GM19238 (cell line): Measurements from ENCODE around the gene SERPINB10.

Source experiments
- DNase-seq: peaks from one replicate; pipeline ENCODE4 v3.0.0; 2011; ENCODE audit warnings: low spot score; ENCODE audit not compliant: insufficient read length

Gene SERPINB10

GRCh38 chr18:63907664-63908063, at the start of gene SERPINB10:
Gene SERPINB10, plus strand, starts transcription at chr18:63907958. Its CDS starts 7,553 bp downstream, at chr18:63915511.
- DNase-seq = no peak

GRCh38 chr18:63858456-63858855, 49.3 kb upstream of the SERPINB10 start:
- no peak for DNase-seq

GRCh38 chr18:63859781-63860475, 47.8 kb upstream of the SERPINB10 start:
- DNase-seq = no peak

- DNase-seq = no peak
Observed at GRCh38 chr18:63860531-63860930, 47.2 kb upstream of the SERPINB10 start.

GRCh38 chr18:63867368-63868125, 40.2 kb upstream of the SERPINB10 start:
- DNase-seq = no peak

GRCh38 chr18:63868546-63868945, 39.2 kb upstream of the SERPINB10 start:
- DNase-seq = no peak

GRCh38 chr18:63869374-63869773, 38.4 kb upstream of the SERPINB10 start:
- DNase-seq = no peak

GRCh38 chr18:63869851-63870250, 37.9 kb upstream of the SERPINB10 start:
- no peak for DNase-seq

- DNase-seq = no peak
Observed at GRCh38 chr18:63871836-63872235, 35.9 kb upstream of the SERPINB10 start.

GRCh38 chr18:63872586-63872985, 35.2 kb upstream of the SERPINB10 start:
- DNase-seq = no peak

- no peak for DNase-seq
Observed at GRCh38 chr18:63878343-63878742, 29.4 kb upstream of the SERPINB10 start.

- no peak for DNase-seq
Observed at GRCh38 chr18:63878925-63879324, 28.8 kb upstream of the SERPINB10 start.

GRCh38 chr18:63879709-63880108, 28.0 kb upstream of the SERPINB10 start:
- DNase-seq = no peak

GRCh38 chr18:63881851-63882250, 25.9 kb upstream of the SERPINB10 start:
- DNase-seq = no peak

GRCh38 chr18:63882333-63883141, 25.2 kb upstream of the SERPINB10 start:
- DNase-seq = no peak

GRCh38 chr18:63883617-63884016, 24.1 kb upstream of the SERPINB10 start:
- no peak for DNase-seq

- DNase-seq = no peak
Observed at GRCh38 chr18:63887424-63887823, 20.3 kb upstream of the SERPINB10 start, which contains the start of gene SERPINB2. Gene SERPINB2, plus strand, starts transcription at chr18:63887705. Its CDS starts 3,740 bp downstream, at chr18:63891445.

- no peak for DNase-seq
Observed at GRCh38 chr18:63888470-63889190, 19.1 kb upstream of the SERPINB10 start.

GRCh38 chr18:63889626-63890025, 18.1 kb upstream of the SERPINB10 start:
- DNase-seq = no peak

- no peak for DNase-seq
Observed at GRCh38 chr18:63890237-63890949, 17.4 kb upstream of the SERPINB10 start.

GRCh38 chr18:63890950-63891304, 16.8 kb upstream of the SERPINB10 start:
- no peak for DNase-seq
